ENCODE results near the gene LRRC45.

DNA sequence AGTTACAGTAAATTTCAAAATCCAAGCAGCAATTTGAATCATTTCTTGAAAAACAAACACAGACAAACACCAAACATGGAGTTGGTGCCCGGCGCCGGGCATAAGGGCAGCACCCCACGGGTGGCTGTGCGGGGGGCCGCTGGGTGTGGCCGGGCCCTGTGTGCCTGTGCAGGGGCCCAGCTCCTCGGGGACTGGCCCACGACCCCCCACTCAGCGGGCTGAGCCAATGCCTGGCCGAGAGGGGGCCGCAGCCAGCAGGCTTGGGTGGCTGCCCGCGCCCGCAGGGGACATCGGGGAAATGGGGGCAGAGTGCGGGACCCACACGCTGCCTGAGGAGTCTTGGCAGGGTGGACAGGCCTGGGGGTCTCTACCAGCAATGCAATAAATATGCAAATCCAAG, 55.3 kb downstream of the LRRC45 start:
- TF ChIP-seq, protein P1, sequence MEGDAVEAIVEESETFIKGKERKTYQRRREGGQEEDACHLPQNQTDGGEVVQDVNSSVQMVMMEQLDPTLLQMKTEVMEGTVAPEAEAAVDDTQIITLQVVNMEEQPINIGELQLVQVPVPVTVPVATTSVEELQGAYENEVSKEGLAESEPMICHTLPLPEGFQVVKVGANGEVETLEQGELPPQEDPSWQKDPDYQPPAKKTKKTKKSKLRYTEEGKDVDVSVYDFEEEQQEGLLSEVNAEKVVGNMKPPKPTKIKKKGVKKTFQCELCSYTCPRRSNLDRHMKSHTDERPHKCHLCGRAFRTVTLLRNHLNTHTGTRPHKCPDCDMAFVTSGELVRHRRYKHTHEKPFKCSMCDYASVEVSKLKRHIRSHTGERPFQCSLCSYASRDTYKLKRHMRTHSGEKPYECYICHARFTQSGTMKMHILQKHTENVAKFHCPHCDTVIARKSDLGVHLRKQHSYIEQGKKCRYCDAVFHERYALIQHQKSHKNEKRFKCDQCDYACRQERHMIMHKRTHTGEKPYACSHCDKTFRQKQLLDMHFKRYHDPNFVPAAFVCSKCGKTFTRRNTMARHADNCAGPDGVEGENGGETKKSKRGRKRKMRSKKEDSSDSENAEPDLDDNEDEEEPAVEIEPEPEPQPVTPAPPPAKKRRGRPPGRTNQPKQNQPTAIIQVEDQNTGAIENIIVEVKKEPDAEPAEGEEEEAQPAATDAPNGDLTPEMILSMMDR (conservative IDR thresholded peaks at IDR 0.05), result no peak
- no peak for TF ChIP-seq ZFX (IDR thresholded peaks at IDR 0.05)
